Lung (tissue), 16 donors: ENCODE data around the gene SPAG5. TPM values are rescaled to one million over a fixed set of nuclear protein-coding genes. Genes with fewer than 3 reads are reported as not detected.

ENCODE experiments used
- ATAC-seq: fragments of 200-7000 bp; cut with Tn5 transposase; one replicate; pipeline ENCODE4 v1.9.1; 2020; ENCODE audit warnings: moderate number of reproducible peaks; ENCODE audit not compliant: insufficient read depth, low FRiP score
- DNase-seq, 3 donors: peaks; one replicate each; pipeline ENCODE4 v3.0.0-alpha.2; 2013 to 2017
- H3K27ac ChIP-seq, 2 donors: one replicate each; pipeline ENCODE4 v1.5.1; 2013; ENCODE audit warnings: mild to moderate bottlenecking in 2 of 2, moderate library complexity in 2 of 2, control low read depth in 1 of 2, inconsistent platforms in 1 of 2, low read depth in 1 of 2, low read length in 1 of 2
- H3K27me3 ChIP-seq, 3 donors: one replicate each; pipeline ENCODE4 v1.5.1; 2013; ENCODE audit warnings: low read length in 2 of 3; ENCODE audit not compliant: control insufficient read depth in 3 of 3, insufficient read depth in 3 of 3
- H3K36me3 ChIP-seq, 4 donors: one replicate each; pipeline ENCODE4 v1.5.1; 2013; ENCODE audit warnings: low read length in 4 of 4, mild to moderate bottlenecking in 1 of 4, moderate library complexity in 1 of 4; ENCODE audit not compliant: control insufficient read depth in 4 of 4, insufficient read depth in 4 of 4
- H3K4me1 ChIP-seq, 5 donors: one replicate each; pipeline ENCODE4 v1.5.1; 2013; ENCODE audit warnings: low read length in 5 of 5, mild to moderate bottlenecking in 2 of 5, moderate library complexity in 1 of 5; ENCODE audit not compliant: control insufficient read depth in 5 of 5, insufficient read depth in 5 of 5
- H3K4me3 ChIP-seq: one replicate; pipeline ENCODE4 v1.5.1; 2013; ENCODE audit warnings: mild to moderate bottlenecking, control low read depth, moderate library complexity
- H3K9ac ChIP-seq, 2 donors: one replicate each; pipeline ENCODE4 v1.5.1; 2013; ENCODE audit warnings: low read length in 2 of 2, control low read depth in 1 of 2; ENCODE audit not compliant: insufficient read depth in 1 of 2
- H3K9me3 ChIP-seq, 4 donors: one replicate each; pipeline ENCODE4 v1.5.1; 2013; ENCODE audit warnings: low read length in 3 of 4, mild to moderate bottlenecking in 1 of 4, moderate library complexity in 1 of 4; ENCODE audit not compliant: control insufficient read depth in 4 of 4, insufficient read depth in 3 of 4
- CTCF ChIP-seq: IDR thresholded peaks from 2 replicates; pipeline ENCODE4 v1.5.1; 2012; ENCODE audit warnings: mild to moderate bottlenecking; ENCODE audit errors: control extremely low read depth, extremely low read depth
- WGBS, 2 donors: extraction: QIAGEN DNeasy Blood & Tissue Kit; methylation state at CpG; one replicate each; pipeline ENCODE4 v1.1.7; 2013; 5-methylcytosine and 5-hydroxymethylcytosine counted together
- long read RNA-seq, 5 donors: transcript quantifications; one replicate each; lab custom pipeline, GENCODE V29; 2026
- polyA plus RNA-seq, 2 donors: library from polyadenylated mRNA; stranded (reverse); fragments of 200-250 nt; gene quantifications; one replicate each; pipeline ENCODE4 v1.2.1, GENCODE V29; 2013
- total RNA-seq, 2 donors: library from RNA; depleted of rRNA in 1 of 2; stranded (reverse); fragments of >200 nt in 1 of 2; gene quantifications; one replicate each; pipeline ENCODE4 v1.2.1, GENCODE V29; 2014 to 2021
- donor health status: control.
- donor health status: control.
- donor health status: Bipolar disorder and iron deficiency.
- donor health status: healthy.
- donor health status: DM: yes; HTN: yes; CAD: no.

Gene SPAG5
- total RNA-seq (10 to 100 TPM; 10.5 to 15.0 TPM), polyA plus RNA-seq (1 to 10 TPM; 6.3 to 9.9 TPM)
- long read RNA-seq, donor 1, full-length matches to known transcripts = 2 of 2 reads
- long read RNA-seq, donor 1, partial matches to known transcripts = 0 of 2 reads
- long read RNA-seq, donor 1, other reads (novel, unspliced or antisense) = 0 of 2 reads
- long read RNA-seq, donor 2, partial matches to known transcripts = 0 of 1 reads
- long read RNA-seq, donor 2, other reads (novel, unspliced or antisense) = 0 of 1 reads
- long read RNA-seq, donor 3, partial matches to known transcripts = 12 of 12 reads
- long read RNA-seq, donor 3, other reads (novel, unspliced or antisense) = 0 of 12 reads
- long read RNA-seq, donor 4 = 0 reads
- long read RNA-seq, donor 5, partial matches to known transcripts = 16 of 16 reads
- long read RNA-seq, donor 5, other reads (novel, unspliced or antisense) = 0 of 16 reads

- 0 to 1% methylated on average over 41 to 44 of the region's 44 CpGs for WGBS, 2 donors
These were observed at the start of gene SPAG5 for GRCh38 chr17:28598799-28599310. SPAG5 (minus strand) TSS chr17:28599025; CDS start chr17:28598946, 79 bp downstream.

GRCh38 chr17:28646039-28646754, 47.4 kb upstream of the SPAG5 start:
- H3K27me3 ChIP-seq = no peaks in the 10 kb centered on the region
- WGBS, 2 donors = 47 to 53% methylated on average over 12 of the region's 12 CpGs
- peak overlapping the region; percentile 74 to 84 for H3K27ac ChIP-seq
- H3K4me1 ChIP-seq = peaks cover 4 to 21% (median 8%) of the 10 kb centered on the region in 5 donors
- DNase-seq (peak in 1 of 3 donors; percentile 7), ATAC-seq (no peak)
- H3K9me3 ChIP-seq = no peaks in the 10 kb centered on the region
- peaks cover 19 to 29% (median 21%) of the 10 kb centered on the region in 4 donors for H3K36me3 ChIP-seq
- peak overlapping the region in 1 of 2 donors; percentile 54 for H3K9ac ChIP-seq
- H3K4me3 ChIP-seq = no peak overlapping the region
- no peak for TF ChIP-seq CTCF

More at GRCh38 chr17:28598799-28599310, at the start of gene SPAG5:
- no peak for TF ChIP-seq CTCF
- Histone ChIP-seq H3K4me3 (peak within 1 kb of the TSS; percentile 59), H3K9me3 (no peaks in the 10 kb centered on the region), H3K9ac (peak within 1 kb of the TSS; percentile 47 to 81), H3K4me1 (peaks cover 0 to 27% (median 6%) of the 10 kb centered on the region in 5 donors), H3K27ac (peak within 1 kb of the TSS; percentile 91 to 94), H3K27me3 (no peaks in the 10 kb centered on the region), H3K36me3 (peaks cover 0 to 2% (median 0%) of the 10 kb centered on the region in 4 donors)
- DNase-seq (peak; percentile 95 to 96 (median 95)), ATAC-seq (peak; percentile 99)

- Histone ChIP-seq H3K27ac (peak overlapping the region; percentile 93 to 94), H3K4me1 (peaks cover 4 to 21% (median 8%) of the 10 kb centered on the region in 5 donors), H3K9me3 (no peaks in the 10 kb centered on the region), H3K4me3 (peak overlapping the region; percentile 54), H3K9ac (peak overlapping the region in 1 of 2 donors; percentile 61), H3K36me3 (peaks cover 13 to 31% (median 24%) of the 10 kb centered on the region in 4 donors), H3K27me3 (no peaks in the 10 kb centered on the region)
- TF ChIP-seq CTCF = no peak
- ATAC-seq = no peak
- WGBS, 2 donors = 25 to 32% methylated on average over 8 of the region's 8 CpGs
- DNase-seq = no peak
These were observed 46.7 kb upstream of the SPAG5 start for GRCh38 chr17:28645576-28645939.
